ENCODE measurements around the gene AP1AR.

DNA sequence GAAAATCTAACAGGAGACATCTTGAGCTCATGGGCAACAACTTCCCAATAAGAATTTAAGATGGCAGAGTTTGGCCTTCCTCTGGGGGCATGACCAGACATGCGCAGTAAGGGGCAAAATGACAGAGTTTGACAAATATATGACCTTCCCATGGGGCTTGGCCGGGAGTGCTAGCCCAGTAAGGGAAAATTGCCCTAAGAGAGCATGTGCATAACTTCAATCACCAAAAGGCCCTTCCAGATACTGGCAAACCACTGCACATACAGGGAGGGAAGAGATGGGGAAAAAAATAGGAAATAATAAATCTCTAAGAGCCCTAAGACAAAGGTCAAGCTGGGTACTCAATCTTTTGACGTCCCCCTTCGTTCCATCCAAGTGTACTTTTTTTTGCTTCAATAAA lies 40.7 kb downstream of the AP1AR start:
- TF ChIP-seq, protein P1, sequence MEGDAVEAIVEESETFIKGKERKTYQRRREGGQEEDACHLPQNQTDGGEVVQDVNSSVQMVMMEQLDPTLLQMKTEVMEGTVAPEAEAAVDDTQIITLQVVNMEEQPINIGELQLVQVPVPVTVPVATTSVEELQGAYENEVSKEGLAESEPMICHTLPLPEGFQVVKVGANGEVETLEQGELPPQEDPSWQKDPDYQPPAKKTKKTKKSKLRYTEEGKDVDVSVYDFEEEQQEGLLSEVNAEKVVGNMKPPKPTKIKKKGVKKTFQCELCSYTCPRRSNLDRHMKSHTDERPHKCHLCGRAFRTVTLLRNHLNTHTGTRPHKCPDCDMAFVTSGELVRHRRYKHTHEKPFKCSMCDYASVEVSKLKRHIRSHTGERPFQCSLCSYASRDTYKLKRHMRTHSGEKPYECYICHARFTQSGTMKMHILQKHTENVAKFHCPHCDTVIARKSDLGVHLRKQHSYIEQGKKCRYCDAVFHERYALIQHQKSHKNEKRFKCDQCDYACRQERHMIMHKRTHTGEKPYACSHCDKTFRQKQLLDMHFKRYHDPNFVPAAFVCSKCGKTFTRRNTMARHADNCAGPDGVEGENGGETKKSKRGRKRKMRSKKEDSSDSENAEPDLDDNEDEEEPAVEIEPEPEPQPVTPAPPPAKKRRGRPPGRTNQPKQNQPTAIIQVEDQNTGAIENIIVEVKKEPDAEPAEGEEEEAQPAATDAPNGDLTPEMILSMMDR (IDR thresholded peaks at IDR 0.05): no peak
- no peak for TF ChIP-seq POLR2A (IDR thresholded peaks at IDR 0.05)
